Fibroblast of lung (primary cell): Measurements from ENCODE around the gene CD247. TPM values are rescaled to one million over a fixed set of nuclear protein-coding genes. Genes with fewer than 3 reads are reported as not detected.

Source experiments
- DNase-seq, 2 donors: peaks; one replicate each; pipeline versions ENCODE4 v3.0.0 to v3.0.0-alpha.2; 2010; ENCODE audit warnings: low read depth in 2 of 2
- H2AFZ ChIP-seq: 2 replicates; pipeline ENCODE4 v1.5.1; 2012; ENCODE audit warnings: low read length, control low read depth, inconsistent platforms
- H3K27ac ChIP-seq: 2 replicates; pipeline ENCODE4 v1.5.1; 2011; ENCODE audit warnings: low read length, control low read depth; ENCODE audit not compliant: insufficient read depth
- H3K27me3 ChIP-seq: 2 replicates; pipeline ENCODE4 v1.5.1; 2011; ENCODE audit warnings: mild to moderate bottlenecking, low read length; ENCODE audit not compliant: control insufficient read depth, insufficient read depth
- H3K36me3 ChIP-seq: 2 replicates; pipeline ENCODE4 v1.5.1; 2011; ENCODE audit warnings: low read length; ENCODE audit not compliant: control insufficient read depth, insufficient read depth
- H3K4me1 ChIP-seq: 2 replicates; pipeline ENCODE4 v1.5.1; 2011; ENCODE audit warnings: low read length; ENCODE audit not compliant: control insufficient read depth, insufficient read depth; ENCODE audit errors: extremely low read depth
- H3K4me2 ChIP-seq: 2 replicates; pipeline ENCODE4 v1.5.1; 2011; ENCODE audit warnings: low read length, control low read depth; ENCODE audit not compliant: insufficient read depth; ENCODE audit errors: extremely low read depth
- H3K4me3 ChIP-seq, 4 experiments: fragments of 200-600 bp in 1 of 4; sonication (generic) in 1 of 4; replicated peaks in 1 of 4; 2 replicates each; pipeline ENCODE4 v1.5.1; 2011 to 2016; ENCODE audit warnings: low read length in 4 of 4, low read depth in 3 of 4, mild to moderate bottlenecking in 3 of 4, control low read depth in 2 of 4, inconsistent platforms in 1 of 4, mixed read lengths in 1 of 4; ENCODE audit not compliant: insufficient read depth in 1 of 4; ENCODE audit errors: control extremely low read depth in 1 of 4
- H3K79me2 ChIP-seq: 2 replicates; pipeline ENCODE4 v1.5.1; 2012; ENCODE audit warnings: mild to moderate bottlenecking, low read length, inconsistent platforms; ENCODE audit not compliant: control insufficient read depth, insufficient read depth
- H3K9ac ChIP-seq: 2 replicates; pipeline ENCODE4 v1.5.1; 2011; ENCODE audit warnings: mild to moderate bottlenecking, low read length, control low read depth; ENCODE audit not compliant: insufficient read depth
- H3K9me3 ChIP-seq: 2 replicates; pipeline ENCODE4 v1.5.1; 2012; ENCODE audit warnings: low read depth, low read length; ENCODE audit not compliant: control insufficient read depth, insufficient read depth
- H4K20me1 ChIP-seq: 2 replicates; pipeline ENCODE4 v1.5.1; 2011; ENCODE audit warnings: low read length; ENCODE audit not compliant: control insufficient read depth, insufficient read depth; ENCODE audit errors: extremely low read depth
- EZH2 ChIP-seq: IDR thresholded peaks from 2 replicates; pipeline ENCODE4 v1.5.1; 2012; ENCODE audit warnings: low read length, control low read depth, mild to moderate bottlenecking; ENCODE audit errors: missing control alignments
- polyA plus RNA-seq, 2 donors: library from polyadenylated mRNA; depleted of rRNA in 1 of 2; stranded (reverse) in 1 of 2; unstranded in 1 of 2; fragments of >200 nt; gene quantifications; 2 replicates each; pipeline ENCODE4 v1.2.1, GENCODE V29; 2011 to 2012; ENCODE audit warnings: missing spikeins in 1 of 2
- total RNA-seq: library from RNA; depleted of rRNA; stranded (reverse); fragments of >200 nt; gene quantifications from 2 replicates; pipeline ENCODE4 v1.2.1, GENCODE V29; 2014
- TF ChIP-seq, protein P1 (sequence below), 2 donors: IDR thresholded peaks in 1 of 2; conservative IDR thresholded peaks in 1 of 2; 1 replicate in 1 of 2; 2 replicates in 1 of 2; pipeline ENCODE4 v1.5.1; 2011 to 2012; ENCODE audit warnings: low read length in 2 of 2, control low read depth in 1 of 2, inconsistent platforms in 1 of 2, low read depth in 1 of 2, mild to moderate bottlenecking in 1 of 2

CD247 gene
- total and polyA plus RNA-seq, 2 donors (not counting 1 experiment from before 2014, with no cell fraction given) = not detected

DNA sequence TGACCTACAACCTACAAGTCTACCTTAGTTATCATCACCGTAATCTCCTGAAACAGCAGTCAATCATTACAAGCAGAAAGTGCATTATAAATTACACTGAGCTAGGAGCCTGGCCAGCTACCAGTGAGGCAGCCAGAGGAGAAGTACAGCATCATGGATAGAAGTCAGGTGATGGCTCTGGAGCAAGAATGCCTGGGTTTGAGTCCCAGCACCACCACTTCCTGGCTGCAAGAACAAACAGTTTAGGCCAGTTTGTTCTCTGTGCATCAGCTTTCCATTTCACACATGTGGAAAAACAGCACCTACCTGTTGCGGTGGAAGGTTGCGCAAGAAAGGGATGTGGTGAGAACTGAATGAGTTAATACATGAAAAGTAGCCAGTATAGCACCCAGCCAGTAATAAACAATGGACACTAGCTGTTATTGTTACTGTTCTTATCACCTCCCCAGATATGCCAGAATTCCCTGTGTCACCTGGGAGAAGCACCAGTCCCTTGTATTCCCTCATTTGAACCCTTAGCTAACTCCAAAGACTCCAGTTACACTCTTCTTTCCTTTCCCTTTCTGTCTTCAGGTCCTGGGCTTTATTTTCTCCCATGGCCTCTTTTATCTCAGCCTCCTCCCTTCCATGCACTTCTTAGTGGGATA is 26.2 kb upstream of the CD247 start:
- Histone ChIP-seq H4K20me1 (no peaks in the 10 kb centered on the region), H3K4me1 (no peaks in the 10 kb centered on the region), H3K27ac (no peak overlapping the region), H3K79me2 (no peaks in the 10 kb centered on the region), H2AFZ (no peak overlapping the region), H3K4me3 (no peak overlapping the region), H3K27me3 (no peaks in the 10 kb centered on the region), H3K9ac (no peak overlapping the region), H3K4me2 (no peak overlapping the region), H3K9me3 (no peaks in the 10 kb centered on the region), H3K36me3 (no peaks in the 10 kb centered on the region)
- DNase-seq = no peak
- no peak for TF ChIP-seq EZH2
- TF ChIP-seq, protein P1, sequence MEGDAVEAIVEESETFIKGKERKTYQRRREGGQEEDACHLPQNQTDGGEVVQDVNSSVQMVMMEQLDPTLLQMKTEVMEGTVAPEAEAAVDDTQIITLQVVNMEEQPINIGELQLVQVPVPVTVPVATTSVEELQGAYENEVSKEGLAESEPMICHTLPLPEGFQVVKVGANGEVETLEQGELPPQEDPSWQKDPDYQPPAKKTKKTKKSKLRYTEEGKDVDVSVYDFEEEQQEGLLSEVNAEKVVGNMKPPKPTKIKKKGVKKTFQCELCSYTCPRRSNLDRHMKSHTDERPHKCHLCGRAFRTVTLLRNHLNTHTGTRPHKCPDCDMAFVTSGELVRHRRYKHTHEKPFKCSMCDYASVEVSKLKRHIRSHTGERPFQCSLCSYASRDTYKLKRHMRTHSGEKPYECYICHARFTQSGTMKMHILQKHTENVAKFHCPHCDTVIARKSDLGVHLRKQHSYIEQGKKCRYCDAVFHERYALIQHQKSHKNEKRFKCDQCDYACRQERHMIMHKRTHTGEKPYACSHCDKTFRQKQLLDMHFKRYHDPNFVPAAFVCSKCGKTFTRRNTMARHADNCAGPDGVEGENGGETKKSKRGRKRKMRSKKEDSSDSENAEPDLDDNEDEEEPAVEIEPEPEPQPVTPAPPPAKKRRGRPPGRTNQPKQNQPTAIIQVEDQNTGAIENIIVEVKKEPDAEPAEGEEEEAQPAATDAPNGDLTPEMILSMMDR (conservative IDR thresholded peaks at IDR 0.05 in 1 of 2, IDR thresholded peaks at IDR 0.05 in 1 of 2; ENCODE audit: low read depth in 1 of 2, low read length in 2 of 2) = no peak

DNA sequence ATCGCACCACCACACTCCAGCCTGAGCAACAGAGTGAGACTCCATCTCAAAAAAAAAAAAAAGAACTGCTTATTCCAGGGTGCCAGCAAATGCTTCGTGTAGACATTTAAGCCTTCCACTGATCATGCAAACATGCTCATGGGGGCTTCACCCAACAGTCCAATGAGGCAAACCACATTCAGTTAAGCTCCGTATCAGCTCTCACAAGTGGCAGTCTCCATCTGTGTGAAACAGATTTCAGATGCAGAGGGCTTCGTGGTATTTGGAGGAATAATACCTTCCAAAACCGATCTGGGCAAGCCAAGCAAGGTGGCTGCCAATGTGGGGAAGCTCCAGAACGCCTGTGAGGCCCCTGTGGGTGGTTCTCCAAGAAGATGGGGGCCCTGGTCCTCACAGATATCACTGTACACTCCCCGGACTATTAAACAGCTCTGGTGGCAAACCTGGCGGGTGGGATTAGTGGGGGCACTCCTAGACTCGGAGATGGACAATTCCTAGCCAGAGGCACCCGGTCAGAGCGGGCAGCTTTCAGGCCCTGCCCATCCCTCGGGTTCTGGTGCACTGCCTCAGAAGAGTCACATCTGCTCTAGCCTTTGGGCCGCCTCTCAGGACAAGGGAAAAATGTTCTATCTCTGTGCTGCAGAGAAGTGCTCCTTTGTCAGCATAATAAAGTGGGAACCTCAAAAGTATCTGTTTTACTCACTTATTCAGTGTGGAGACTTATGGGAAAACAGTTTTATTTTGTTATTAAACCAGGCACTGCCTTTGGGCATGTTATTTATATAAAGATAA is 25.1 kb upstream of the CD247 start:
- Histone ChIP-seq H3K4me1 (no peaks in the 10 kb centered on the region), H3K27me3 (no peaks in the 10 kb centered on the region), H3K4me2 (no peak overlapping the region), H3K9me3 (no peaks in the 10 kb centered on the region), H3K27ac (no peak overlapping the region), H3K79me2 (no peaks in the 10 kb centered on the region), H3K4me3 (no peak overlapping the region), H2AFZ (no peak overlapping the region), H3K36me3 (no peaks in the 10 kb centered on the region), H4K20me1 (no peaks in the 10 kb centered on the region), H3K9ac (no peak overlapping the region)
- TF ChIP-seq, protein P1 (conservative IDR thresholded peaks at IDR 0.05 in 1 of 2, IDR thresholded peaks at IDR 0.05 in 1 of 2; ENCODE audit: low read depth in 1 of 2, low read length in 2 of 2) = no peak
- no peak for TF ChIP-seq EZH2
- DNase-seq = no peak

DNA sequence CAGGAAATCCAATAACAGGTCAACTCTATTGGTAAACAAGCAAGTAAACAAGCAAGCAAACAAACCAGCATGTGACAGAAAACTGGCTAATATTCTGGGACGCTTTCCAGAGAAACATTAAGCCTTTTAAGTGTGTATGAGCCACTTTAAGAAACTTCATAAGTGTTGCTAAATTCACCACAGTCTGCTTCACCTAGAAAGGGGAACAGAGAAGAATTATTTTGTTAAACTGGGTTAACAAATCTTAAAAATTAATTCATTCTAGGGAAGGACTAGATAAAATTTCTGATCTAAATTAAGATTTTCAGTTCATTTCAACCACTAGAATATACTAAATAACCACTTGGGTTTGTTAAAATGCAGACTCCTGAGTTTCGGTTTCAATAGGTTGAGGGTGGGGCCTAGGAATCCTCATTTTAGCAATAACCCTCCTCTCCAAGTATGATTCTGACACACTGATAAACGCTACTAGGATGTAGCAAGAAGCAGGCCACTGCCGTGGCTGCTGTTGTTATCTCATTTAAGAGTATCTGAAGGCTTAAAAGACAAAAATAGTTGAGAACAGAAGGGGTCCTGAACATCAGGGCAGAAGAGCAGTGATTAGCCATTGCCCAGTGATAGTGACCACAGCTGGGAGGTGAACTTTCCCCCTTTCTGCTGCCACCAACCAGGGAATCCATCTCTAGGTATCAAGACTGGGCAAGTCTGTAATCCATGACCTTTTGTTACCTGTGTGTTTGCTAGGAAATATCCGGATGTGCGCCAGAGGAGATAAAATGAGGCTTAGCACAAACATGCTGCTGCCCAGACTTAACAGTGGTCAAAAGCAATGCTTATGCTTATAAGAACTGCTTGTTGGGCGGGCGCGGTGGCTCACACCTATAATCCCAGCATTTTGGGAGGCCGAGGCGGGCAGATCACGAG is 24.0 kb upstream of the CD247 start:
- no peaks in the 10 kb centered on the region for H3K79me2 ChIP-seq
- no peaks in the 10 kb centered on the region for H3K36me3 ChIP-seq
- TF ChIP-seq EZH2 = no peak
- TF ChIP-seq, protein P1 (conservative IDR thresholded peaks at IDR 0.05 in 1 of 2, IDR thresholded peaks at IDR 0.05 in 1 of 2; ENCODE audit: low read depth in 1 of 2, low read length in 2 of 2) = no peak

More for the DNA sequence above, 24.0 kb upstream of the CD247 start:
- H4K20me1 ChIP-seq = no peaks in the 10 kb centered on the region
- H3K9me3 ChIP-seq = no peaks in the 10 kb centered on the region
- H3K27me3 ChIP-seq = no peaks in the 10 kb centered on the region
- no peak overlapping the region for H2AFZ ChIP-seq
- no peaks in the 10 kb centered on the region for H3K4me1 ChIP-seq
- H3K4me2 ChIP-seq = no peak overlapping the region
- H3K27ac ChIP-seq = no peak overlapping the region
- no peak overlapping the region for H3K4me3 ChIP-seq
- no peak overlapping the region for H3K9ac ChIP-seq
- DNase-seq = no peak
